OCI-LY1 (cell line): Measurements from ENCODE around the gene MGST3.

Source experiments
- CTCF ChIP-seq: fragments of 200-600 bp; sonication (generic), shearing (Covaris generic); IDR thresholded peaks from 2 replicates; pipeline ENCODE4 v1.5.1; 2017; ENCODE audit warnings: mild to moderate bottlenecking, antibody characterized with exemption, low read length, moderate library complexity, mixed read lengths
- EZH2 ChIP-seq: fragments of 200-600 bp; sonication (generic), shearing (Covaris generic); IDR thresholded peaks from 2 replicates; pipeline ENCODE4 v1.8.0; 2017; ENCODE audit warnings: borderline replicate concordance, mixed run types, mild to moderate bottlenecking, antibody characterized with exemption, low read length, moderate library complexity, mixed read lengths

- no peak for TF ChIP-seq CTCF
- no peak for TF ChIP-seq EZH2
Observed at GRCh38 chr1:165647517-165647916, 16.5 kb downstream of the MGST3 start.
